Astrocyte of the spinal cord (primary cell): ENCODE results near the gene NPSR1.

Experiments used
- DNase-seq: peaks from one replicate; pipeline ENCODE4 v3.0.0; 2011; ENCODE audit warnings: low read depth, low spot score
- H3K4me3 ChIP-seq: 2 replicates; pipeline ENCODE4 v1.5.1; 2011; ENCODE audit warnings: low read depth, mild to moderate bottlenecking, low read length, moderate library complexity
- CTCF ChIP-seq: IDR thresholded peaks from 2 replicates; pipeline ENCODE4 v1.5.1; 2012; ENCODE audit warnings: low read depth, mild to moderate bottlenecking, low read length, inconsistent platforms
- in situ Hi-C: cut with HindIII; loops from 2 replicates; pipeline ENCODE4 v1.10.0; 2017; ENCODE audit warnings: low sequenced_read_pairs

NPSR1 gene

GRCh38 chr7:34673066-34673465 lies 15.0 kb downstream of the NPSR1 start:
- DNase-seq, result no peak
- in situ Hi-C loops, result no loop called here
- no peak for TF ChIP-seq CTCF
- no peak overlapping the region for H3K4me3 ChIP-seq

GRCh38 chr7:34675749-34676374 lies 17.8 kb downstream of the NPSR1 start:
- TF ChIP-seq CTCF, result peak; percentile 60
- in situ Hi-C loops, result no loop called here
- DNase-seq, result peak; percentile 7
- no peak overlapping the region for H3K4me3 ChIP-seq

GRCh38 chr7:34677491-34677890 lies 19.5 kb downstream of the NPSR1 start:
- no peak for DNase-seq
- TF ChIP-seq CTCF, result no peak
- no peak overlapping the region for H3K4me3 ChIP-seq
- in situ Hi-C loops, result no loop called here

DNA sequence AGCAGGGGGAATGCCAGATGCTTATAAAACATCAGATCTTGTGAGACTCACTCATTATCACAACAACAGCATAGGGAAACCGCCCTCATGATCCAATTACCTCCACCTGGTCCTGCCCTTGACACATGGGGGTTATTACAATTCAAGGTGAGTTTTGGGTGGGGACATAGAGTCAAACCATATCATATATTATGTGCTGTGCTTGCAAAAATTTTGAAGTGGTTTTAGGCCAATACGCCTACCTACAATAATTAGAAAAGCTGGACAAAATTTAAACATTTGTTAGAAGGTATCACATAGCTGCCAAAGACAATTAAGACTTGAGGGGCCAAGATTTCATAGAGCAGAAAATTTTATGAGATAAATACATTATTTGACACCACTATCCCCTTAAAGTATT lies 29.5 kb downstream of the NPSR1 start:
- TF ChIP-seq CTCF, result no peak
- DNase-seq, result no peak
- in situ Hi-C loops, result no loop called here
- no peak overlapping the region for H3K4me3 ChIP-seq

DNA sequence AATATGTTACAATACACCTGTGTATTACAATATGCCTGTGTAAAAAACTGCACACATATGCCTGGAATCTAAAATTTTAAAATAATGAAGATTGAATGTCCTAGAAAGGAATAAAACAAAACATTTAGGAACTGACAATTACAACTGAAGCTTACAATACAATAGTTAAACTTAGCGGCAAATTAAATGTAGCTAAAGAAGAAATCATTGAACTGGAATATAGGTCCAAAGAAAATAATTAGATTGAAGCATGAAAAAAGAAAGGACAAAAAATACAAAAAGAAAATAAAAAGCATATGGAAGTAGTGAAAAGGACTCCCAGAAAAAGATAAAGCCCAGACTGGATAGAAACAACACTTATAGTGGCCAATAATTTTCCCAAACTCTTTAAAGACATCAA lies 38.4 kb downstream of the NPSR1 start:
- no peak overlapping the region for H3K4me3 ChIP-seq
- DNase-seq, result no peak
- TF ChIP-seq CTCF, result no peak
- in situ Hi-C loops, result no loop called here

- in situ Hi-C loops, result no loop called here
- no peak overlapping the region for H3K4me3 ChIP-seq
- no peak for DNase-seq
- no peak for TF ChIP-seq CTCF
Measured at GRCh38 chr7:34709771-34710170, 51.8 kb downstream of the NPSR1 start.

- in situ Hi-C loops, result no loop called here
- TF ChIP-seq CTCF, result no peak
- H3K4me3 ChIP-seq, result no peak overlapping the region
- no peak for DNase-seq
Measured at GRCh38 chr7:34718867-34719266, 60.8 kb downstream of the NPSR1 start.
